ENCODE measurements around the gene CAP2. TPM values are rescaled to one million over a fixed set of nuclear protein-coding genes. Genes with fewer than 3 reads are reported as not detected.

CAP2 gene
- total and polyA plus RNA-seq, 3 donors from 2014 or later = 1.6 to 5.2 (median 2.9) TPM

DNA sequence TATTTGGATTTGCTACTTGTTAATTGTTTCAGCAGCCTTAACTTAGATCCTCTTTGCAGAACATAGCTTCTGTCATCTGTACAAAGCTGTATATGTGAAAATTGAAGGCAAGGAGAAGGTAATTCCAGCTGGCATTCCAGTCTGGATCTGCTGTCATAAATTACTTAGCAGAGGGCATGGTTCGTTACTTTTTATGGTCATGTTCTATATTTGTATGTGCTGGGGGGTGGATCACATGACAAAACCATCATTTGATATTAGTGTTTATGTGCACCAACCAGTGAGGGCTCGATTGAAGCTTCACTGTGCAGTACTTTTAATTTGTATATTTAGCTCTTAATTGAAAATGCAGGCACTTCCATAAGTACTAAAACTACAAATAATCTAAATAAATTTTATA is 80.2 kb downstream of the CAP2 start:
- H3K9me3 ChIP-seq = no peaks in the 10 kb centered on the region
- no peaks in the 10 kb centered on the region for H3K36me3 ChIP-seq (ENCODE audit: low read depth, missing control alignments)
- no peaks in the 10 kb centered on the region for H3K4me1 ChIP-seq
- no peak overlapping the region for H3K27ac ChIP-seq
- 47 to 48% methylated on average over 2 of the region's 2 CpGs for WGBS, 2 donors
- no peak for DNase-seq
- no peak overlapping the region for H3K4me3 ChIP-seq
- intact Hi-C loops (cut with DNase I; ENCODE audit: low total_unique reads) = no loop called here
- TF ChIP-seq, protein P1, sequence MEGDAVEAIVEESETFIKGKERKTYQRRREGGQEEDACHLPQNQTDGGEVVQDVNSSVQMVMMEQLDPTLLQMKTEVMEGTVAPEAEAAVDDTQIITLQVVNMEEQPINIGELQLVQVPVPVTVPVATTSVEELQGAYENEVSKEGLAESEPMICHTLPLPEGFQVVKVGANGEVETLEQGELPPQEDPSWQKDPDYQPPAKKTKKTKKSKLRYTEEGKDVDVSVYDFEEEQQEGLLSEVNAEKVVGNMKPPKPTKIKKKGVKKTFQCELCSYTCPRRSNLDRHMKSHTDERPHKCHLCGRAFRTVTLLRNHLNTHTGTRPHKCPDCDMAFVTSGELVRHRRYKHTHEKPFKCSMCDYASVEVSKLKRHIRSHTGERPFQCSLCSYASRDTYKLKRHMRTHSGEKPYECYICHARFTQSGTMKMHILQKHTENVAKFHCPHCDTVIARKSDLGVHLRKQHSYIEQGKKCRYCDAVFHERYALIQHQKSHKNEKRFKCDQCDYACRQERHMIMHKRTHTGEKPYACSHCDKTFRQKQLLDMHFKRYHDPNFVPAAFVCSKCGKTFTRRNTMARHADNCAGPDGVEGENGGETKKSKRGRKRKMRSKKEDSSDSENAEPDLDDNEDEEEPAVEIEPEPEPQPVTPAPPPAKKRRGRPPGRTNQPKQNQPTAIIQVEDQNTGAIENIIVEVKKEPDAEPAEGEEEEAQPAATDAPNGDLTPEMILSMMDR (IDR thresholded peaks at IDR 0.05) = no peak
- no peak for TF ChIP-seq POLR2A (IDR thresholded peaks at IDR 0.05)
- no peaks in the 10 kb centered on the region for H3K27me3 ChIP-seq

DNA sequence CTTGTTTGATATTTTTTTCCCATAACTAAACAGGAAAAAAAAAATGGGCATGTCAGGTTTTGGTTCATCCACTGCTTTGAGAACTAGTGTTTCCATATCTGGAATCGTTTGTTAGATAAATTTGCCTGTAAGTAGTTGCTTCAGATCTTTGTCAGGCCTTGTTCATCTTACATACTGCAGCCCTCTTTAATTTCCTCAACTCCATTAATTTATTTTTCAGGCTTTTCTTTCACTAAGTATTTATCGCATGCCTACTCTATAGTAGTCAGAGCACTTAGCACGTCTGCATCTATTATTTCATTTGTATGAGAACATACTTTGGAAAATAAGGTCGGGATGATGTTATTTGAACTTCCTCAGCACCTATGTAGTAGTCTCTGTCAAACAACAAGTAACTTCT is 80.9 kb downstream of the CAP2 start:
- WGBS, 2 donors = 71 to 75% methylated on average over 4 of the region's 4 CpGs
- intact Hi-C loops (cut with DNase I; ENCODE audit: low total_unique reads) = no loop called here
- TF ChIP-seq, protein P1 (IDR thresholded peaks at IDR 0.05) = no peak
- no peak for TF ChIP-seq POLR2A (IDR thresholded peaks at IDR 0.05)
- Histone ChIP-seq H3K4me3 (no peak overlapping the region), H3K9me3 (no peaks in the 10 kb centered on the region), H3K27ac (no peak overlapping the region), H3K27me3 (no peaks in the 10 kb centered on the region), H3K4me1 (no peaks in the 10 kb centered on the region), H3K36me3 (ENCODE audit: low read depth, missing control alignments) (no peaks in the 10 kb centered on the region)
- DNase-seq = no peak

DNA sequence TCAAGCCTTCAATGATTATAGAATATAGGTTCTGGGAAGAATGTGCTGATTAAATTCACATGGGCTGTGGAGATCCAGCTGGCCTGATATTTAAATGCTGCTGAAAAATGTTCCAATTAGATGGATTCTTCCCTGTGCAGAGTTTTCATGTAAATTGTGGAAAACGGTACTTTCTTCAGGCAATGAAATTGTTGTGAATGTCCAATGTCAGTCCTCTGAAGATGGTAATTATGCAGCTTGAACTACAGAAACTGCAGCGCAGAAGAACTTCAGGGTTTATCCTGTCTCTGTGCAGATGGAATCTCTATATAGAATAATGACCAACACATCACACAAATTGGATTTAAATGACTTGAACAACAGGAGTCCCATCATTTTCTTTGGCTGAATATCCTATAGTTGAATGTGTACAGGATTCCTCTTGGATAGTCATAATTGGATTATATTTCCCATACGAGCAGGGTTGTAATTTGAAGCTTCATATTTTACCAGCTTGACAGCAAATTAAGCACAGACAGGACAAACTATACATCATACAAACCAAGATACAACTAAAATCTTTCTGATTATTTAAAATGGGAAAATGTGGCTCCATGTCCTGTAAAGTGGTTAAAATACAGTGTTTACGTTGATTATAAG is 82.3 kb downstream of the CAP2 start:
- Histone ChIP-seq H3K4me3 (no peak overlapping the region), H3K36me3 (ENCODE audit: low read depth, missing control alignments) (no peaks in the 10 kb centered on the region), H3K9me3 (no peaks in the 10 kb centered on the region), H3K4me1 (no peaks in the 10 kb centered on the region), H3K27ac (no peak overlapping the region), H3K27me3 (no peaks in the 10 kb centered on the region)
- DNase-seq = no peak
- 78% methylated on average over 4 of the region's 4 CpGs for WGBS, 2 donors
- intact Hi-C loops (cut with DNase I; ENCODE audit: low total_unique reads) = no loop called here
- TF ChIP-seq, protein P1 (IDR thresholded peaks at IDR 0.05) = no peak
- no peak for TF ChIP-seq POLR2A (IDR thresholded peaks at IDR 0.05)

DNA sequence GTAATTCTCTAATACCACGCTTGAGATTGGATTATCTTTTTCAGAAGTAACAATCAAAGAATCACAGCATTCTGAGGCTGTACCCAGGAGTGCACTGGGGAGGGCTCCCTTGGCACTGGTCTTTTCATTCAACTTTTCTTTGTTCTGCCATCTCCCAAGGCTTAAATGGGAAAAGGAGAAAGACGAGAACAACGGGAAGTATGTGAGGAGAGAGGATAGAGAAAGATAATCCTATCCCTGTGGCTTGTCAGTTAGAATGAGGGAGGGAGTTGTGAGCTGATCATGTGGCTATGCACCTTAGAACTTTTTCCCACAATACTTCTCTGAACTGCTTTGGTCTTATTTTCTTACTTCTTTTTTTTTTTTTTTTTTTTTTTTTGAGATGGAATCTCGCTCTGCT is 83.1 kb downstream of the CAP2 start:
- no peaks in the 10 kb centered on the region for H3K4me1 ChIP-seq

More for the DNA sequence above, 83.1 kb downstream of the CAP2 start:
- H3K36me3 ChIP-seq (ENCODE audit: low read depth, missing control alignments) = no peaks in the 10 kb centered on the region
- DNase-seq = no peak
- no peak overlapping the region for H3K27ac ChIP-seq
- H3K4me3 ChIP-seq = no peak overlapping the region
- intact Hi-C loops (cut with DNase I; ENCODE audit: low total_unique reads) = no loop called here
- H3K9me3 ChIP-seq = no peaks in the 10 kb centered on the region
- WGBS, 2 donors = 63 to 73% methylated on average over 4 of the region's 4 CpGs
- no peak for TF ChIP-seq POLR2A (IDR thresholded peaks at IDR 0.05)
- TF ChIP-seq, protein P1 (IDR thresholded peaks at IDR 0.05) = no peak
- H3K27me3 ChIP-seq = no peaks in the 10 kb centered on the region

All from testis (tissue), 3 donors.